PC-3 (cell line): ENCODE results near the gene MYBPH.

Experiments used
- CTCF ChIP-seq: fragments of 300-600 bp; sonication (generic); conservative IDR thresholded peaks from 2 replicates; pipeline ENCODE4 v1.5.1; 2017; ENCODE audit warnings: antibody characterized with exemption, low read depth, mild to moderate bottlenecking, low read length
- EZH2 ChIP-seq: fragments of 300-600 bp; sonication (generic); IDR thresholded peaks from one replicate; pipeline ENCODE4 v1.6.1; 2017; ENCODE audit warnings: antibody characterized with exemption, mild to moderate bottlenecking, low read length; ENCODE audit not compliant: unreplicated experiment

- no peak for TF ChIP-seq CTCF
- TF ChIP-seq EZH2, result no peak
These were observed 29.6 kb downstream of the MYBPH start for GRCh38 chr1:203146042-203146369.
